IMR-90 (cell line): ENCODE measurements around the gene SASH1.

Experiments used
- BHLHE40 ChIP-seq: fragments of 150-350 bp; IDR thresholded peaks from 2 replicates; pipeline ENCODE4 v1.6.1; 2016; ENCODE audit warnings: mild to moderate bottlenecking, low read depth, low read length
- CEBPB ChIP-seq: IDR thresholded peaks from 2 replicates; pipeline ENCODE4 v1.6.1; 2012; ENCODE audit warnings: low read depth, low read length, improper control_type of control experiment
- CHD1 ChIP-seq: IDR thresholded peaks from 2 replicates; pipeline ENCODE4 v1.6.1; 2012; ENCODE audit warnings: low read depth, low read length, improper control_type of control experiment
- FOS ChIP-seq: fragments of 150-350 bp; IDR thresholded peaks from 2 replicates; pipeline ENCODE4 v1.6.1; 2016; ENCODE audit warnings: low read depth, low read length
- MAFK ChIP-seq: IDR thresholded peaks from 2 replicates; pipeline ENCODE4 v1.6.1; 2012; ENCODE audit warnings: low read depth, low read length, improper control_type of control experiment
- MAZ ChIP-seq: IDR thresholded peaks from 2 replicates; pipeline ENCODE4 v1.6.1; 2012; ENCODE audit warnings: low read depth, mild to moderate bottlenecking, low read length, improper control_type of control experiment, moderate library complexity, borderline replicate concordance
- MXI1 ChIP-seq: IDR thresholded peaks from 2 replicates; pipeline ENCODE4 v1.6.1; 2012; ENCODE audit warnings: low read depth, mild to moderate bottlenecking, low read length, moderate library complexity, borderline replicate concordance
- POLR2A ChIP-seq: IDR thresholded peaks from 2 replicates; pipeline ENCODE4 v1.6.1; 2012; ENCODE audit warnings: mild to moderate bottlenecking, low read depth, low read length
- RAD21 ChIP-seq: IDR thresholded peaks from 2 replicates; pipeline ENCODE4 v1.6.1; 2012; ENCODE audit warnings: low read length, improper control_type of control experiment
- RFX5 ChIP-seq: IDR thresholded peaks from 2 replicates; pipeline ENCODE4 v1.8.0; 2012; ENCODE audit warnings: low read depth, mild to moderate bottlenecking, low read length, moderate library complexity
- SMC3 ChIP-seq: fragments of 150-350 bp; IDR thresholded peaks from 2 replicates; pipeline ENCODE4 v1.6.1; 2016; ENCODE audit warnings: low read depth, mild to moderate bottlenecking, antibody characterized with exemption, low read length, moderate library complexity
- TF ChIP-seq, protein P1 (sequence below): conservative IDR thresholded peaks from 2 replicates; pipeline ENCODE4 v1.5.1; 2012; ENCODE audit warnings: mild to moderate bottlenecking, low read depth, low read length, improper control_type of control experiment
- TF ChIP-seq, protein P2 (sequence below): fragments of 150-350 bp; IDR thresholded peaks from 2 replicates; pipeline ENCODE4 v1.6.1; 2017; ENCODE audit warnings: mild to moderate bottlenecking, antibody characterized with exemption, low read length, low read depth

DNA sequence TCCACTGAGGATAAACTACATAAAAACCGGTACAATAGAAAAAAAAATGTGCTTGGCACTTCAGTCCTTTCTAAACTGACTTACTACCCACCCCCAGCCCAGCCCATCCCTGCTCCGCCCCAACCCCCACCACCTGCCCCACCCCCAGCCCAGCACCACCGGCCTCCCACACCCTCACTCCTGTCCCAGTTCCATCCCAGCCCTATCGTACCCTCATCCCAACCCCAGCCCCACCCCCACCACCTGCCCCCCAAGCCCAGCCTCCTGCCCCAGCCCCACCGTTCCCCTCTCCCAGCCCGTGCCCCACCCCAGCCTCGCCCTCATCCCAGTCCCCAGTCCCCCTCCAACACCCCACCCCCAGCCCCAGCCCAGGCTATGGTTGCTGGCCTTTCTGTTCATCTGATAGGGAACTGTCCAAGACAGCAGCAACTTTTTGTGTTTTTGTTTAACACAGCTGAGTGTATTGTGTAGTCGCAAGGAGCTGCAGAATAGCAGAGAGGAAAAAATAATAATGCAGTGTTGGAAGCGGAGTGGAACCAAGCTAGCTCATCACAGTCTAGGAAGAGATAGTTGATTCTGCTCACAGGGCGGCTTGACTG, 61.9 kb downstream of the SASH1 start:
- TF ChIP-seq, protein P1, sequence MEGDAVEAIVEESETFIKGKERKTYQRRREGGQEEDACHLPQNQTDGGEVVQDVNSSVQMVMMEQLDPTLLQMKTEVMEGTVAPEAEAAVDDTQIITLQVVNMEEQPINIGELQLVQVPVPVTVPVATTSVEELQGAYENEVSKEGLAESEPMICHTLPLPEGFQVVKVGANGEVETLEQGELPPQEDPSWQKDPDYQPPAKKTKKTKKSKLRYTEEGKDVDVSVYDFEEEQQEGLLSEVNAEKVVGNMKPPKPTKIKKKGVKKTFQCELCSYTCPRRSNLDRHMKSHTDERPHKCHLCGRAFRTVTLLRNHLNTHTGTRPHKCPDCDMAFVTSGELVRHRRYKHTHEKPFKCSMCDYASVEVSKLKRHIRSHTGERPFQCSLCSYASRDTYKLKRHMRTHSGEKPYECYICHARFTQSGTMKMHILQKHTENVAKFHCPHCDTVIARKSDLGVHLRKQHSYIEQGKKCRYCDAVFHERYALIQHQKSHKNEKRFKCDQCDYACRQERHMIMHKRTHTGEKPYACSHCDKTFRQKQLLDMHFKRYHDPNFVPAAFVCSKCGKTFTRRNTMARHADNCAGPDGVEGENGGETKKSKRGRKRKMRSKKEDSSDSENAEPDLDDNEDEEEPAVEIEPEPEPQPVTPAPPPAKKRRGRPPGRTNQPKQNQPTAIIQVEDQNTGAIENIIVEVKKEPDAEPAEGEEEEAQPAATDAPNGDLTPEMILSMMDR, result no peak
- no peak for TF ChIP-seq RAD21
- TF ChIP-seq MAZ, result no peak
- no peak for TF ChIP-seq CEBPB
- no peak for TF ChIP-seq POLR2A
- no peak for TF ChIP-seq FOS
- no peak for TF ChIP-seq BHLHE40
- TF ChIP-seq, protein P2, sequence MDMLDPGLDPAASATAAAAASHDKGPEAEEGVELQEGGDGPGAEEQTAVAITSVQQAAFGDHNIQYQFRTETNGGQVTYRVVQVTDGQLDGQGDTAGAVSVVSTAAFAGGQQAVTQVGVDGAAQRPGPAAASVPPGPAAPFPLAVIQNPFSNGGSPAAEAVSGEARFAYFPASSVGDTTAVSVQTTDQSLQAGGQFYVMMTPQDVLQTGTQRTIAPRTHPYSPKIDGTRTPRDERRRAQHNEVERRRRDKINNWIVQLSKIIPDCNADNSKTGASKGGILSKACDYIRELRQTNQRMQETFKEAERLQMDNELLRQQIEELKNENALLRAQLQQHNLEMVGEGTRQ, result no peak
- no peak for TF ChIP-seq CHD1
- TF ChIP-seq SMC3, result no peak
- TF ChIP-seq RFX5, result no peak
- TF ChIP-seq MXI1, result no peak
- no peak for TF ChIP-seq MAFK
